Glomerular endothelial cell (primary cell): Measurements from ENCODE around the gene CCDC9B. TPM values are rescaled to one million over a fixed set of nuclear protein-coding genes. Genes with fewer than 3 reads are reported as not detected.

Source experiments
- DNase-seq: peaks from one replicate; pipeline ENCODE4 v3.0.0-alpha.2; 2011; ENCODE audit warnings: low read depth, low spot score; ENCODE audit errors: extremely low read depth
- total RNA-seq: library from RNA; depleted of rRNA; stranded (reverse); fragments of >200 nt; gene quantifications from 2 replicates; pipeline ENCODE4 v1.2.3, GENCODE V29; 2015

Gene CCDC9B
- total RNA-seq, 1 donor from 2014 or later: 20.0 TPM

- DNase-seq: no peak
These were observed 5.3 kb upstream of the CCDC9B start for GRCh38 chr15:40345867-40346578.

GRCh38 chr15:40345225-40345866 is 4.6 kb upstream of the CCDC9B start:
- no peak for DNase-seq

- DNase-seq: no peak
These were observed 3.9 kb upstream of the CCDC9B start for GRCh38 chr15:40344631-40345120.

- DNase-seq: no peak
These were observed 3.5 kb upstream of the CCDC9B start for GRCh38 chr15:40344217-40344616.

GRCh38 chr15:40343512-40343911 is 2.8 kb upstream of the CCDC9B start:
- peak; percentile 86 for DNase-seq

GRCh38 chr15:40342416-40343320 is 1.9 kb upstream of the CCDC9B start:
- no peak for DNase-seq

- DNase-seq: no peak
These were observed 550 bp downstream of the CCDC9B start for GRCh38 chr15:40340038-40340739.

- DNase-seq: no peak
These were observed 1.2 kb downstream of the CCDC9B start for GRCh38 chr15:40339621-40339945.

GRCh38 chr15:40338921-40339620 is 1.7 kb downstream of the CCDC9B start:
- no peak for DNase-seq

- DNase-seq: no peak
These were observed 2.6 kb downstream of the CCDC9B start for GRCh38 chr15:40338041-40338657.

- DNase-seq: no peak
These were observed 3.1 kb downstream of the CCDC9B start for GRCh38 chr15:40337597-40337996.

- no peak for DNase-seq
These were observed 4.0 kb downstream of the CCDC9B start for GRCh38 chr15:40336744-40337122.

GRCh38 chr15:40335938-40336743 is 4.6 kb downstream of the CCDC9B start:
- no peak for DNase-seq

GRCh38 chr15:40334941-40335795 is 5.6 kb downstream of the CCDC9B start:
- no peak for DNase-seq

- DNase-seq: no peak
These were observed 6.2 kb downstream of the CCDC9B start for GRCh38 chr15:40334541-40334940.

- DNase-seq: no peak
These were observed 6.7 kb downstream of the CCDC9B start for GRCh38 chr15:40333922-40334492.

GRCh38 chr15:40332113-40332781 is 8.5 kb downstream of the CCDC9B start:
- DNase-seq: no peak
